ENCODE measurements around the gene LIMCH1.
A peak's percentile ranks its signal among the peaks of the same experiment; 100 is the strongest.
"Not testable (repeated sequence)": the region's sequence is repeated elsewhere in the genome, so short reads cannot be mapped to it uniquely, and the experiment has no call there.

LIMCH1 gene

GRCh38 chr4:41538017-41538733, at the start of gene LIMCH1:
Gene LIMCH1 (plus strand): TSS chr4:41538157. CDS start chr4:41605996, 67,839 bp downstream.
- DNase-seq, result peak; percentile 75

GRCh38 chr4:41491081-41491576, 46.8 kb upstream of the LIMCH1 start:
- not testable (repeated sequence) for DNase-seq

- DNase-seq, result no peak
These were observed 41.0 kb upstream of the LIMCH1 start for GRCh38 chr4:41496977-41497376.

GRCh38 chr4:41498177-41498576, 39.8 kb upstream of the LIMCH1 start:
- DNase-seq, result no peak

- no peak for DNase-seq
These were observed 33.7 kb upstream of the LIMCH1 start for GRCh38 chr4:41504167-41504818.

- no peak for DNase-seq
These were observed 32.7 kb upstream of the LIMCH1 start for GRCh38 chr4:41505161-41505661.

- no peak for DNase-seq
These were observed 31.8 kb upstream of the LIMCH1 start for GRCh38 chr4:41506130-41506529.

- DNase-seq, result no peak
These were observed 30.5 kb upstream of the LIMCH1 start for GRCh38 chr4:41507291-41507947.

- peak; percentile 41 for DNase-seq
These were observed 28.5 kb upstream of the LIMCH1 start for GRCh38 chr4:41509451-41509866.

- DNase-seq, result no peak
These were observed 27.8 kb upstream of the LIMCH1 start for GRCh38 chr4:41510179-41510578.

GRCh38 chr4:41512136-41512535, 25.8 kb upstream of the LIMCH1 start:
- no peak for DNase-seq

- no peak for DNase-seq
These were observed 25.4 kb upstream of the LIMCH1 start for GRCh38 chr4:41512596-41512995.

- DNase-seq, result no peak
These were observed 23.8 kb upstream of the LIMCH1 start for GRCh38 chr4:41514169-41514568.

GRCh38 chr4:41514766-41515481, 23.0 kb upstream of the LIMCH1 start:
- DNase-seq, result no peak

- no peak for DNase-seq
These were observed 20.8 kb upstream of the LIMCH1 start for GRCh38 chr4:41517121-41517520.

GRCh38 chr4:41517747-41518146, 20.2 kb upstream of the LIMCH1 start:
- DNase-seq, result no peak

- no peak for DNase-seq
These were observed 13.5 kb upstream of the LIMCH1 start for GRCh38 chr4:41524425-41524824.

- no peak for DNase-seq
These were observed 12.8 kb upstream of the LIMCH1 start for GRCh38 chr4:41525129-41525528.

- DNase-seq, result no peak
These were observed 11.3 kb upstream of the LIMCH1 start for GRCh38 chr4:41526628-41527027.

GRCh38 chr4:41528512-41529205, 9.3 kb upstream of the LIMCH1 start:
- no peak for DNase-seq

- no peak for DNase-seq
These were observed 7.2 kb upstream of the LIMCH1 start for GRCh38 chr4:41530741-41531140.

GRCh38 chr4:41532336-41532735, 5.6 kb upstream of the LIMCH1 start:
- DNase-seq, result no peak

Data from right hindlimb (tissue), 1 donor.